Activated T-cell treated with anti-CD3 and anti-CD28 coated beads for 48 hours (primary cell): ENCODE results near the gene KRTCAP2.

ENCODE experiments used
- DNase-seq: peaks from one replicate; pipeline ENCODE4 v3.0.0-alpha.2; 2020; ENCODE audit warnings: low read depth

Gene KRTCAP2

DNA sequence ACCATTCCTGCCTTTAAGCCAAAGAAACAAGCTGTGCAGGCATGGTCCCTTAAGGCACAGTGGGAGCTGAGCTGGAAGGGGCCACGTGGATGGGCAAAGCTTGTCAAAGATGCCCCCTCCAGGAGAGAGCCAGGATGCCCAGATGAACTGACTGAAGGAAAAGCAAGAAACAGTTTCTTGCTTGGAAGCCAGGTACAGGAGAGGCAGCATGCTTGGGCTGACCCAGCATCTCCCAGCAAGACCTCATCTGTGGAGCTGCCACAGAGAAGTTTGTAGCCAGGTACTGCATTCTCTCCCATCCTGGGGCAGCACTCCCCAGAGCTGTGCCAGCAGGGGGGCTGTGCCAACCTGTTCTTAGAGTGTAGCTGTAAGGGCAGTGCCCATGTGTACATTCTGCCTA lies 38.8 kb downstream of the KRTCAP2 start:
- no peak for DNase-seq

DNA sequence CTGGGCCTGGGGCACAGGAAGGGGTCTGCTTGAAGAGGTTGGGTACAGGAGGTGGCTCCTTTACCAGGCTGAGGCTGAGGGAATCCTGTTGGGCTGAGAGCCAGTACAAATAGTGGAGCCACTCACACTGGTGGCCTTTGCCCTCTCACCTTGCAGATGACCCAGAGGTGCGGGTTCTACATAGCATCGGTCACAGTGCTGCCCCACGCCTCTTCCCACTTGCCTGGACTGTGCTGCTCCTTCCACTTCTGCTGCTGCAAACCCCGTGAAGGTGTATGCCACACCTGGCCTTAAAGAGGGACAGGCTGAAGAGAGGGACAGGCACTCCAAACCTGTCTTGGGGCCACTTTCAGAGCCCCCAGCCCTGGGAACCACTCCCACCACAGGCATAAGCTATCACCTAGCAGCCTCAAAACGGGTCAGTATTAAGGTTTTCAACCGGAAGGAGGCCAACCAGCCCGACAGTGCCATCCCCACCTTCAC lies 39.3 kb downstream of the KRTCAP2 start:
- no peak for DNase-seq

DNA sequence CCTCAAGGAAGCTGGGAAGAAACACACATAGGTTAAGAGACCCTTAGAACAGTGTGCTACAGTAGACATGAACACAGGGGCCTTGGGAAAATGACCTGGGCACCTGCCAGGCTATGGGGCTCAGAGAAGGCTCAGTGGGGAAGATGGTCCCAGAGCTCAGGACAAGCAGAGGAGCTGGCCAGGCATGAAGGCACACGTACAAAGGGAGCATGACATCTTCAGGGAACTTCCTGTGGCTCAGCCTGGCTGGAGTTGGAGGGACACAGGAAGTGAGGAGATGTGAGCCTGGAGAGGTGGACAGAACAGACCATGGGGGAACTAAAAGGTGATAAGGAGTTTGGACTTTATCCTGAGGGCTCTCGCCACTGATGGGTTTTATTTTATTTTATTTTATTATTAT lies 41.2 kb downstream of the KRTCAP2 start:
- no peak for DNase-seq

DNA sequence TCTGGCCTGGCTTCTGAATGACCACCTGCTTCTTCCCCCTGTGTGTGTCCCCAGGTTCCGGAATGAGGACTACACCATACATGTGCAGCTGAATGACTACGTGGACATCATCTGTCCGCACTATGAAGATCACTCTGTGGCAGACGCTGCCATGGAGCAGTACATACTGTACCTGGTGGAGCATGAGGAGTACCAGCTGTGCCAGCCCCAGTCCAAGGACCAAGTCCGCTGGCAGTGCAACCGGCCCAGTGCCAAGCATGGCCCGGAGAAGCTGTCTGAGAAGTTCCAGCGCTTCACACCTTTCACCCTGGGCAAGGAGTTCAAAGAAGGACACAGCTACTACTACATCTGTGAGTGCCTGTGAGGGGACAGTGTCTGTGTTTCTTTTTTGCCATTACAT lies 41.8 kb downstream of the KRTCAP2 start:
- DNase-seq = no peak

DNA sequence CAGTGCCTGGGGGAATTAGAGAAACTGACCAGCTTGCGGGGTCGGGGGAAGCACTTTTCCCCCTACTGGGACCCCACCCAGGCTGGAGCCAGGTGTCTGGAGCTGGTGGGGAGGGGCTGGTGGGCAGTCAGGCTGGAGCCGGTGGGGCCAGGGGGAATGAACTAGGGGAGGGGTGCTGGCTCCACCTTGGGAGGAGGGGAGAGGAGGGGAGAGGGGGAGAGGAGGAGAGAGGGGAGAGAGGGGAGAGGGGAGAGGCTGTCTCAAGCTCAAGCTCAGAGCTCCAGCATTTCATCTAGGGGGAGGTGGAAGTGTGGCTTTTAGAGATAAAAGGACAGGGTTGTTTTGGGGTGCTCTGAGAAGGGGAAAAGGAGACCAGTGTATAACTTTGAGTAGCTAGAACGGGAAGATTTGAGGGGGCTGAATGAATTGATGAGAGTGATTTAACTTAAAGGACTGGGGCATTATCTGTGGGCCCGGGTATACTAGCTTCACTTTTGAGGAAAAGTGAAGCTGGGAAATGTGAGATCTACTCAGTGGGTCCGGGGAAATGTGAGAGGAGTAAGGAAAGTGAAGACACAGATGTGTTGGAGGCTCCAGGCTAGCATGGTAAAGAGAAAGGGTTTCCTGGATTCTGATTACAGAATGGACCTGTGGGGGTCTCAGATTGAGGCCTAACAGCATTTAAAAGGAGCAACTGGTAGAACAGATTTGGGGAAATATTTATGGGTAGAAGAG lies 42.7 kb downstream of the KRTCAP2 start:
- no peak for DNase-seq

DNA sequence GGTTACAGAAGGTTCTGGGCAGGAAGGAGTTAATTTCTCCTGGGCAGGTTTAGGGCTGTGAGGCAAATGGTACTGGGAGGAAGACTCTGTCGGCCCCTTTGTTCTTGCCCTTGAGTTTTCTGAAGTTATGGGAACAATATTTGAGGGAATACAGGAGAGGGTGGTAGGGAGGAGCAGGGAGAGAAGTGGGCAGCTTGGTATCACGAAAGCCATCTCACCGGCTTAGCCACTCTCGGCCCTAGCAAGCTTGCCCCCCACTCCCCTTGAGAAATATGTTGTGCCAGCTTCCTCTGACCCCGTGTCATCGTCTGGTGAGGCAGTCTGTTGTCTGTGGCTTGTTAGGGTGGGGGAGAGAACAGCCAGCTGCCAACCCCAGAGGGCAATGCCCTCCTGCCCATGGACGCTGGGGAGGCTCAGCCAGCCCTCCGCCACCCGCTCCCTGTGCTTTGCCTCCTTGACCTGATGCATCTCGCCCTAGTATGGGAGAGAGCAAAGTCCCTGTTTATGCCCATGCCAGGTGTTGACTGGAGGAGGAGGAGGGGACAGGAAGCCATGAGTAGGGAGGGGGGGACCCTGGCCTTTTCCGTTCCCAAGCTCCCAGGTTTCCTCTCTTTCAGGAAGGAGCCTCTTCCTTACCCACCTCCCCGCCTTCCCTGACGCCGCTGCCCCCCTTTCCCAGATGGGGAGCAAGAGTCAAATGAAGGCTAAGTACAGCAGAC lies 44.2 kb downstream of the KRTCAP2 start:
- no peak for DNase-seq

DNA sequence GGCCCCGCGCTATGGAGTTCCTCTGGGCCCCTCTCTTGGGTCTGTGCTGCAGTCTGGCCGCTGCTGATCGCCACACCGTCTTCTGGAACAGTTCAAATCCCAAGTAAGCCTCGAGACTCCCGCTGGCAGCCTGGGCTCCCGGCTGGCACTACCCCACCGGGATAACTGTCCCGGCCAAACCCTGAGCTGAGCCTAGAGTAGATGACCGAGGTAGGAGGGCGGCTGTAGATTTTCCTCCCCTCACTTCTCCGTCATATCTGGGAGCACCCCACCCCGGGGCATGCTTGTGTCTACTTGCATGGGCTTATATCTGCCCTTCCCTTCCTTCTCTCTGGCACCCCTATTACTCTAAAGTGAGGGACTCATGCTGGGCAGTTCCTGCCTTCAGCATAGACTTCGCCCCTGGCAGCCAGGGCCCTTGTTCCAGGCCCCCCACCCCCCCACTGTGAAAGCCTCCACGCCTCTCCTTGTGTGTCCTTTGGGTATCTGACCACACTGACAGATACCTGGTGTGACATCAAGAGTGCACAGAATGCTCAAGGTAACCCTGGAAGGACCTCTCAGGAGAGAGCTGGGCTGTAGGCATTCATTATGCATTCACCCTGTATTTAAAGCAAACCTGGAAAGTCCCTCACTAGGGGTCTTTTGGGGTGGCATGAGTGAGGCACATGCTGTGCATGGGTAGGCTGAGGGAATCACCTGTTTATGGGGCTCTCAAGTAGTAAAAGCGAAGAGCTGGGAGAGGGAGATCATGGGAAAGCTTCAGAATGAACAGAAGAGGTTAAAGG lies 44.9 kb downstream of the KRTCAP2 start:
- DNase-seq = no peak

DNA sequence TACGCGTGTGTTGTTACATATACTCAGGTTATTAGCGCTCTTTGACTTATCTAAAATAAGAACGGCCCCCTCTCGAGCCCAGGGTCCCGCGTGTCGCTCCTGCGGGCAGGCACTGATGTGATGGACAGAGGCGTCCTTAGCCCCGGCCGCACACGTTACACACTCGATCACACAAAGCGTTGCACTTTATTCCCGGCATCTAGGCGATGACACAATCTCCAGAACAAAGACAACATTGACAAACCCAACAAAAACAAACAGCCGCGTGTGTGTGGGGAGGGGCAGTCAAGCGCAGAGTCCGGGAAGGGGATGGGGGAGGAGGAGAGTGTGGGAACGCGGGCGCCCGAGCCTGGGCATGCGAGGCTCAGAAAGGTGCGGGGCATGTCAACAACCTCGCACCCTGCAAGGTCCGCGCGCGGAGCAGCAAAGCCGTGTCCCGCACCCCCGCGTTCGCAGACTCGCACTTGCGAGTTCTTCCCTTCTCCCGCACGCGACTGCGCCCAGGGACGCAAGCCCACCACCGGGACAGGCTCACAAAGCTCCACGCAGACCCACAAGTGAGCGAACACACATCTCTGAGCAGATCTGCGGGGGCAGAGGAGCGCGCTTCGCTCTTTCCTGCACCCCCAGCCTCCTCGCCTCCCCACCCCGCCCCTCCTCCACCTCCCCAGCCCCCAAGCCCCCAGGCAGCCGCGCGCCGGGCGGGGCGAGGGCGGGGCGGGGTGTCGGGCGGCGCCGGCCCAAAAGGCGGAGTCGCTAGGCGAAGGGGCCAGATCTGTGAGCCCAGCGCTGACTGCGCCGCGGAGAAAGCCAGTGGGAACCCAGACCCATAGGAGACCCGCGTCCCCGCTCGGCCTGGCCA lies 45.8 kb downstream of the KRTCAP2 start, which contains the start of gene EFNA1:
Gene EFNA1, plus strand, starts transcription at position 772 of the 862 bp plus-strand sequence. CDS start 102 bp downstream, outside the sequence.
- peak; percentile 33 for DNase-seq

DNA sequence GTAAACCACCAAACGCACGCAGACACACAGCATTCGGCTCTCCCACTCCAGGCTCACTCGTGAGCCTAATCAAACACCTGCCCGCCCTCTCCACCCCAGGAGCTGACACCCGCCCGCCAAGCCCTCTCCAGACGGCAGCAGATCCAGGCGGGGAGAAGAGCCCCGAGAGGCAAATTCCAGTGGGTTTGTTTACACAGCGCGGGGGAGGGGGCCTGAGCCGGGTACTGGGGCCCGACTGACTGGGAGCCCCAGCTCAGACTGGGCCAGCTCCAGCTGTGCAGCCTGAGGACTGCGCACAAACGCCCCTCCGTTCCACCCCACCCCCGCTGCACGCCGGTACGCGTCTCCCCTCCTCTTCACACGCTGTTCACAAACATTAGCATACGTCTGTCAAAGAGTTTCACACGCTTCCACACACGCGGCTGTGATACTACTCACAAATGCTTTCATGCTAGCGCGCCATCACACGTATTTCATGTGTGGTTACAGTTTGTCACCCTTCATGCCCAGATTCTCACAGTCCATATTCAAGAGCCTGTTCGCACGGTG lies 46.5 kb downstream of the KRTCAP2 start:
- peak; percentile 22 for DNase-seq

DNA sequence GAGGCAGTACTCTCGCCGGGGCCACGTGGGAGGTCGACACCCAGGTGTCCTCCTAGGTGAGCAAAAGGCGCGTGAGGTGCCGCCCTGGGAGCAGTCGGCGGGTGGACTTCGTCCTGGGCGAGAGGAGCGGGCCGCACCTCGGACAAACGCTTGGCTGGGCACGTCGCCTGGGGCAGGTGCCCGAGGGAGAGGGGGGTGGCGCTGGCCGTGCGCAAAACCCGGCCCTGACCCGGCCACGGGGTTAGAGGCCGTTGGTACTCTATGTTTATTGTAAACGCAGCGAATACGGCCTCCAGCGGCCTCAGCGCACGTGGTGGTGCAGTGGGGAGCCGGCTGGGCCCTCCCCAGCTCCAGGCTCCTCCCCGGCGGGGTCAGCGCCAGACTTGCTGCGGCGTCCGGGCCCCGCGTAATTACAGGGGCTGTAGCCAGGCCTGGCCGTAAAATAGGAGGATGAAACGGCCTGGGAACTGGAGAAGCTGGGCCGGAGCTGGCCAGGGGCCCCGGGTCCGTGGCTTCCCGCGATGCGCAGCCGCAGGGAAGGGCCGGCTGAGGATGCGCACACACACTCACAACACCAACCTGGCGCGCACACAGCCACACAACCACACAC lies 47.1 kb downstream of the KRTCAP2 start:
- DNase-seq = no peak

DNA sequence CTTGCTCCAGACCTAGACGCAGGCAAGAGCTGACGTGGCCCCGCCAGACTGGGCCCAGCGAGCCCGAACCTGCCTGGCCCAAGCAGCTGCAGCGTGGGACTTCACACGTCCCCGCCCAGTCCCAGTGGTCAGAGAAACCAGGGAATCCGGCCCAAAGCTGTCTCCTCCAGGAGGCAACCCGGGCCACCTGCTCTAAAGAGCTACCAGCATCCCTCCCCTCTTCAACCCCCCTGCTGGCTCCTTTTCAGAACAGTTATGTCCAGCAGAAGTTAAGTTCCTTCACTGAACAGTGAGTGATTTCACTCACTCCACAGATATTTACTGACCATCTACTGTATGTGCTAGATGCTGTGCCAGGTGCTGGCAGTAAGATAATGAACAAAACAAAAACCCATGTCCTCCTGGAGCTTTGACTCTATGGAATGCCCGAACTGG lies 47.6 kb downstream of the KRTCAP2 start:
- DNase-seq = no peak

DNA sequence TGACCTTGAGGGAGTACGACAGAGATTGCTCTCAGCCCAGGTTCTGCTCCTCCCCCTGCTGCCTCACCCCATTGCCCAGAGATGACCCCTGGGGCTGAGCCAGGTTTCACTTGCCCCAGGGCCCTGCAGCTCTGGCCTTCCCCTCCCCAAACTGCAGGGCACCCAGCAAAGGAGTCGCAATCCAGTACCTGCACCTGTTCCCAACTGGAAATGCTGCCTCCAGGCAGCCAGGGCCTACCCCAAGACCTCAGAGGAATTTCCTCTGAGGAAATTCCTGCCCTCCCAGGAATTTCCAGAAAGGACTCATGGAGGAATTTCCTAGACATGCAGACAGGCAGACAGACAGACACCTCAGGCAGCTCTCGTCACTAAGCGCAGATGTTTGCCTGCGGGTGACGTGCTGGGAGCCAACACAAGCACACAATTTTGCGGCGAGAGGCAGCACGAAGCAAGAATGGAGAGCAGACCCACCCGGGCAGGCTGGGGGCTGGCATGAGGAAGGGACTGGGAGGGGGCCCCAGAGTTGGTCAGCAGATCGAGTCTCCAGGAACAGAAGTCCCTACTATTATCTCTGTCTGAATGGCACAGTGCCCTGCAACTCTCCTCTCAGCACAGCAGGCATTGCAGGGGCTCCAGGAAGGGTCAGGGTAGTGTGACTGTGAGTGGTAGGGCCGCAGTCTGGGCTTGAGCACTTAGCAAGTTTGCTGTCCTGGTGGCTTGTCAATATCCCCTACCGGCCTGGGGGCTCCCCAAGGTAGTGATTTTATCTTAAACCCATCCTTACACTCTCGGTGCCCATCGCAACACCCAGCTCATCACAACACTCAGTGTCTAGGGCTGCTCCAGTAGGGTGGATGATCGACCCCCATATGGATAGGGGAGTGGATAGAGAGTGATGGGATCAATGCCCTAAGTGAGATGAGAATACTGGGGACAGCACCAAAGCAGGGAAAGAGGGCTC lies 48.3 kb downstream of the KRTCAP2 start:
- no peak for DNase-seq

DNA sequence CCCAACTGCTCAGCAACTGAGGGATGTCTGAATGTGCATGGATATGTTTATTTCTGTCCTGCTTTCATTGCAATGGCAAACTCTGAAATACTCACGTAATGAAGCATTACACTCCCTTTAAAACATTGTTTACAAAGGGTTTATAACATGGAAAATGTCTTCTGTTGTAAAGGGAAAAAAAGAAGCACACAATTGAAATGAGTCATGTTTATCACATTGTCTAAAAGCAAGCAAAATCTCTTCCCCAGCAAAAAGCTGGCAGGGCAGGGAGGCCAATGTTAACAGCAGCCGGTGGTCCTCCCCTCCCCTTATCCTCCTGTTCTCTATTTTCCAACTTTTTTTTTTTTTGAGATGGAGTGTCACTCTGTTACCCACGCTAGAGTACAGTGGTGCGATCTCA lies 49.3 kb downstream of the KRTCAP2 start:
- DNase-seq = no peak

DNA sequence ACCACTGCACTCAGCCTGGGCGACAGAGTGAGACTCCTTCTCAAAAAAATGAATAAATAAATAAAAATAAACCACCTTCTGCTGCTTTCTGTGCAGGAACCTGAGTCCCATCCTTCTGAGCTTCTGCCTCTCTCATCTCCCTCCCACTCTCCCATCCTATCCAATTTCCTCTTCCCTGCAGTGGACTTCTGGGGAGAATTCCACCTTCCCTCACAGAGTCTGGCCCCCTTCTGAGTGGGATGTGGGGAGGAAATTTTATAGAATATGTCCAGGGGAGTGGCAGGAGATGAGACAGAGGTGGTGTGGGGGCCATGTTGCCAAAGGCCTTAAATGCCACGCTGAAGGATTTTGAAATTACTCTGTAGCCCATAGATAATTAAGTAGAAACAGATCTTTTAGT lies 50.8 kb downstream of the KRTCAP2 start:
- no peak for DNase-seq

DNA sequence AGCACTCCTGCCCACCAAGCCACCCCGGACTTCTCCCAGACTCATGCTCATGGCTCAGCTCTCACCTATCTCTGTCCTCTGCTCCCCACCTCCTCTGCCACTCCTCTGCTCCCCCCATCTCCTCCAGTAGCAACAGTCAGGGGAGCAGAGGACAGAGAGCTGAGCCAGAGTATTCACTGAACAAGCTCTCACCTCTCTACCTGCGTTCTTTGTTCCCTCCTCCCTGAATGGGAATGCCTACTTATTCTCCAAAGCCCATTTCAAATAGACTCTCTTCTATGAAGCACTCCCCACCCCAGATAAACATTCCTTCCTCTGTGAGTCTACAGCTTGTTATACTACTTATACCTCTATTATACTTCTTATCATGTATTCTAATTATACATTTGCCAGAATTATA lies 51.9 kb downstream of the KRTCAP2 start:
- DNase-seq = no peak

DNA sequence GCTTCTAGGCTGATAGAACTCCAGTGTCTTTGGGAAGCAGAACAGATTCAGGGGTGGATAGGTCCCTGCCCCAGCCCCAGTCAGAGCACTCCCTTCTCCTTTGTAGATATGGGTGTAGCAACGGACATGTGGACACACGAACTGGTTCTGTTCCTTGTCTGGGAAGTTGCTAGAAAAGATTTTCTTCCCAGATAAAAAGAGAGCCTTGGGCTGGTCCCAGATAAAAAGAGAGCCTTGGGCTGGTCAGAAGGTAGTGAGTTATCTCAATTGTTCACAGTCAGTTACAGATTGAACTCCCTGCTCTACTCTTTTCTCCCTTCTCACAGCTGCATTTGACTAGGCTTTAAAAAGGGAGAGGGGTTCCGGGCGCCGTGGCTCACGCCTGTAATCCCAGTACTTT lies 52.9 kb downstream of the KRTCAP2 start:
- DNase-seq = no peak
